Mucosa of descending colon (tissue), 3 donors: ENCODE measurements around the gene DNAH9. TPM values are rescaled to one million over a fixed set of nuclear protein-coding genes. Genes with fewer than 3 reads are reported as not detected.

ENCODE experiments used
- ATAC-seq: fragments of 200-7000 bp; cut with Tn5 transposase; one replicate; pipeline ENCODE4 v1.9.1; 2020; ENCODE audit warnings: mild to moderate bottlenecking, moderate library complexity
- DNase-seq, 3 donors: peaks; one replicate each; pipeline ENCODE4 v3.0.0-alpha.2; 2020
- H3K36me3 ChIP-seq: fragments of 200-600 bp; one replicate; pipeline ENCODE4 v1.8.0; 2021; ENCODE audit warnings: low read depth, mild to moderate bottlenecking
- H3K4me1 ChIP-seq: fragments of 200-600 bp; one replicate; pipeline ENCODE4 v1.8.0; 2021; ENCODE audit warnings: low read depth, mild to moderate bottlenecking
- H3K4me3 ChIP-seq: fragments of 200-600 bp; one replicate; pipeline ENCODE4 v1.8.0; 2021; ENCODE audit warnings: mild to moderate bottlenecking
- H3K9me3 ChIP-seq: fragments of 200-600 bp; one replicate; pipeline ENCODE4 v1.8.0; 2021; ENCODE audit warnings: mild to moderate bottlenecking
- CTCF ChIP-seq: fragments of 200-600 bp; IDR thresholded peaks from one replicate; pipeline ENCODE4 v1.8.0; 2022; ENCODE audit warnings: antibody characterized with exemption, mild to moderate bottlenecking
- intact Hi-C, 2 donors: fragments of 100-400 bp; cut with DNase I in 1 of 2; cut with micrococcal nuclease in 1 of 2; formaldehyde crosslinking; loops; one replicate each; pipeline versions ENCODE4 v1.11.0 to v1.11.1; 2022; cut with DNase I, micrococcal nuclease
- total RNA-seq, 3 donors: library from RNA; stranded (reverse); fragmentation: NEBNext Ultra II Directional in 2 of 3; extraction: Animal tissue kit (Norgen Biotek cat#: 25700) in 2 of 3; gene quantifications; one replicate each; pipeline versions ENCODE4 v1.2.1 to v1.2.4, GENCODE V29; 2021 to 2023
- donor health status: DM: no; HTN: no; CAD: no; lungs with moderate emphysema.
- donor health status: DM: no; HTN: no; CAD: no.
- donor health status: DM: no; HTN: yes; CAD: no.

DNAH9 gene
- total RNA-seq, 3 donors from 2014 or later = 0.41 to 1.5 (median 0.79) TPM

GRCh38 chr17:11610999-11611566 is 12.8 kb downstream of the DNAH9 start:
- no peaks in the 10 kb centered on the region for H3K36me3 ChIP-seq
- no peaks in the 10 kb centered on the region for H3K9me3 ChIP-seq
- TF ChIP-seq CTCF = no peak
- intact Hi-C loops = no loop called here
- no peak for ATAC-seq
- no peak overlapping the region for H3K4me3 ChIP-seq
- no peak for DNase-seq
- H3K4me1 ChIP-seq = peaks cover 15% of the 10 kb centered on the region

GRCh38 chr17:11612956-11613355 is 14.7 kb downstream of the DNAH9 start:
- DNase-seq = no peak
- Histone ChIP-seq H3K4me3 (no peak overlapping the region), H3K36me3 (no peaks in the 10 kb centered on the region), H3K4me1 (peaks cover 12% of the 10 kb centered on the region), H3K9me3 (no peaks in the 10 kb centered on the region)
- no peak for ATAC-seq
- intact Hi-C loops = no loop called here
- no peak for TF ChIP-seq CTCF

DNA sequence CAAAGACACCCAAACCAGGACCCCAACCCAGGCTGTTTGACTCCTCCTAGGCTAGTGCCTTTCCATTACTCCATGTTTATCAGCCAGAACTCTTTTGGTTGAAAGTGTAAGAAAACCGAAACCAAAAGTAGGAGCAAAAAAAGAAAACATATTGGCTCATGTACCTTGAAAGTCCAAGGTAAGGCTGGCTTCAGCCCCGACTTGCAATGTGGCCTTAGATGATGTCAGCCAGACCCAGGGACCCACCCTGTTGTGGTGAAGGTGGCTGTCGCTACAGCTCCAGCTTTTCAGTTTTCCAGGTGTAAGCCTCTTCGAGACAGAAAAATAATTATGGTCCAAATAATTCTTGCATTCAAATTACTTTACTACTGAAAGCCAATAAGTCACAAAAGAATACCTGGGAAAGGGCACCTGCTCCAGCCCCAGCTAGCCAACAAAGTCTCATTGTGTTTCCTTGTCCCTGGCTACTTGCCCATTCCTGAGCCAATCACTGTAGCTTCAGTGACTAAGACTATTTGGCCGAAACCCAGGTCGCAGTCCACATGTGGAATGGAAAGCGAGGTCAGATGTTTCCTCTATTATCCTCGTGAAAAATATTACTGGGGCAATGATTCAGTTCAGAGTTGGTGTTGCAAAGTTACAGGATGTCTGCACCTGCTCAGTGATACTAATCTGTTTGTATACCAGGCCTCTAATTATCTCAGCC is 20.7 kb downstream of the DNAH9 start:
- peak in 2 of 3 donors; percentile 59 to 83 for DNase-seq
- intact Hi-C loops = no loop called here
- TF ChIP-seq CTCF = no peak
- no peak overlapping the region for H3K4me3 ChIP-seq
- no peaks in the 10 kb centered on the region for H3K36me3 ChIP-seq
- H3K9me3 ChIP-seq = no peaks in the 10 kb centered on the region
- ATAC-seq = peak; percentile 90
- H3K4me1 ChIP-seq = no peaks in the 10 kb centered on the region

DNA sequence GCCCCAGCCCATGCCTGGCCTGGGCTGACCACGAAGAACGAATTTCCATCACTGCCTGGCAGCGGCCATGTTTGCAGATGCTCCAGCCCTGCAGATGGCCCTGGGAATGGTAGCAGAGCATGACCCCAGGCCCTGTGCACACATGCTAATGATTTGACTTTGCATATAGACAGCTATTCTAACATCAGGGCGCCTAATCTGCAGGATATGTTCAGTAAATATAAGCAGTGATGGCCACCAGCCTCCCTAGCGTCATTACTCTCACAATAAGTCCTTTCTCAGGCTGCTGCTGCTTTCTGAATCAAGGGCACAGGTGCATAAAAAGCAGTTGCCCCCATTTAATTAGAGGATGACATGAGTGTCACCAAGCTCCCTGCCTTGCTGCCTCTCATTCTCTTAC is 24.2 kb downstream of the DNAH9 start:
- no peak for ATAC-seq
- Histone ChIP-seq H3K4me3 (no peak overlapping the region), H3K9me3 (no peaks in the 10 kb centered on the region), H3K4me1 (no peaks in the 10 kb centered on the region), H3K36me3 (no peaks in the 10 kb centered on the region)
- no peak for TF ChIP-seq CTCF
- intact Hi-C loops = no loop called here
- no peak for DNase-seq

GRCh38 chr17:11624976-11625375 is 26.7 kb downstream of the DNAH9 start:
- H3K9me3 ChIP-seq = no peaks in the 10 kb centered on the region
- H3K4me3 ChIP-seq = no peak overlapping the region
- ATAC-seq = peak; percentile 88
- H3K36me3 ChIP-seq = no peaks in the 10 kb centered on the region
- no peak for TF ChIP-seq CTCF
- intact Hi-C loops = no loop called here
- no peaks in the 10 kb centered on the region for H3K4me1 ChIP-seq
- no peak for DNase-seq
